G401 (cell line): ENCODE results near the gene IRS1. TPM values are rescaled to one million over a fixed set of nuclear protein-coding genes. Genes with fewer than 3 reads are reported as not detected.

Experiments used
- total RNA-seq: library from RNA; depleted of rRNA; stranded (reverse); fragments of >200 nt; shearing (Covaris generic); gene quantifications from 2 replicates; pipeline ENCODE4 v1.2.3, GENCODE V29; 2014; rRNA removed

Gene IRS1
- total RNA-seq, 1 experiment from 2014 or later, result 24.6 TPM

Other genes starting within 250 kb of the IRS1 start
- 4.0 and 7.9 TPM in 2 replicates for gene RHBDD1, start 36.2 kb upstream of the IRS1 start, total RNA-seq